Activated CD4-positive, alpha-beta T cell treated with anti-CD3 and anti-CD28 coated beads, Interleukin-2, amount 50 U/mL, for 4 hours (primary cell): ENCODE results near the gene MMADHC.

ENCODE experiments used
- DNase-seq, 2 experiments: peaks; one replicate each; pipeline ENCODE4 v3.0.0-alpha.2; 2020

The MMADHC gene

GRCh38 chr2:149544692-149545091 lies 42.9 kb downstream of the MMADHC start:
- no peak for DNase-seq

GRCh38 chr2:149543845-149544244 lies 43.7 kb downstream of the MMADHC start:
- DNase-seq: no peak

GRCh38 chr2:149540138-149540537 lies 47.4 kb downstream of the MMADHC start:
- no peak for DNase-seq

- no peak for DNase-seq
These were observed 49.3 kb downstream of the MMADHC start for GRCh38 chr2:149538138-149538833.

DNA sequence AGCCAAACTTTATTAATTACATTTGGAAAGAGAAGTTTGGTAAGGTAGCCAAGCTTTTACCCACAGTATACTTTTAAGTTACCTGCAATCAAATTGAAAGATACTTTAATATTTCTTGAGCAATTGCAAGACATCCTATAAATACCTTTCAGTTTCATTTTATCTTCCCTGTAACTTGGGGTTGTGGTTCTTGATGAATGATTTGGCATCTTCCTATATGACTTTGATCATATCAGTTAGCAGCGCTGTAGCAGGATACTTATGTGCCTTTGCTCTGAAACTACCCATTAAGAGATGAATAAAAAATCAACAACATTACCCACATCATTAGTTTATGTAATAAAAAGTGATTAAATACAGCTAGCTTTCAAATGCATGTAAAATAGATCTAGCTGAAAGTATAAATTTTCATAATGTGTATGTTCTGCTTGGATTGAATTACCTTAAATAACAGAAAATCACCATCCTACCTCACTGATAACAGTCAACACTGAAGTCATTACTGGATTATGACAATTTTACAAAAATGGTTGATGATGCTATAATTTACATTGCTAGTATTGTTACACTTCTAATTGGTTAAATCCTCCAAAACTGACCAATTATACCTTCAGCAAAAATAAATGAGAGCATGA lies 50.4 kb downstream of the MMADHC start:
- DNase-seq: no peak

GRCh38 chr2:149536649-149537048 lies 50.9 kb downstream of the MMADHC start:
- no peak for DNase-seq

GRCh38 chr2:149534674-149535073 lies 52.9 kb downstream of the MMADHC start:
- DNase-seq: no peak

- DNase-seq: no peak
These were observed 58.6 kb downstream of the MMADHC start for GRCh38 chr2:149528983-149529382.

DNA sequence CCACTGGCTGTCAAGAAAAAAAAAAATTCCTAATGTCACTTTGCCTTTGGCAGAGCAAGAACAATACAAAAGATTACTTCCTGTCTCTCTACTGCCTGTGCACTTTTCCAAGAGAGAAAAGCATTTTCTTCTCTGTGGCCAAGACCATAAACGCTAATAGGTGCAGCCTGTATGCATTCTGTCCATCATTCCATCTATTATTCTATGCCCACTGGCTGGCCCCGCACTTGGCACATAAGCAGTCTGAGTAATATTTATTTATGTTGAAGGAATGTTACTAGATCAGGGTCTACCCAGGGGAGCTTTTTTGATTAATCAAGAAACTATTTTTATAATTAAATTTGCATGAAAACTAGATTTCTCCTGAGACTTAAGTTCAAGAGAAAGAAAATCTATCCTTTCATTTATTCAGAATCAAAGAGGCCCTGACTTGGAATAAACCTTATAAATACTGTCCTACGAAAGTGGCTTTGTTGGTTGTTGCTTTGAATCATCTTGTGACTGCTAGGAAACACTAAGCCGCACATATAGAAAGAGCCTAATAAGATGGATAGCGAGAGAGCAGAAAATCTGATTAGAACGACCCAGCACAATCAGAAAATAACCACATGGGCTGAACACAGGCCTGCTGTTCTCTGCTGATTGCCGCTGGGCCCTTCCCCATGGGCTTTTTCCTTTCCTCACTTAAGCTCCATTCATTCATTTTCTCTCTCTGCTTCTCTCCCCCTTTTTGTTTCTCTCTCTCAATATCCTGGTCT lies 59.4 kb downstream of the MMADHC start:
- no peak for DNase-seq

DNA sequence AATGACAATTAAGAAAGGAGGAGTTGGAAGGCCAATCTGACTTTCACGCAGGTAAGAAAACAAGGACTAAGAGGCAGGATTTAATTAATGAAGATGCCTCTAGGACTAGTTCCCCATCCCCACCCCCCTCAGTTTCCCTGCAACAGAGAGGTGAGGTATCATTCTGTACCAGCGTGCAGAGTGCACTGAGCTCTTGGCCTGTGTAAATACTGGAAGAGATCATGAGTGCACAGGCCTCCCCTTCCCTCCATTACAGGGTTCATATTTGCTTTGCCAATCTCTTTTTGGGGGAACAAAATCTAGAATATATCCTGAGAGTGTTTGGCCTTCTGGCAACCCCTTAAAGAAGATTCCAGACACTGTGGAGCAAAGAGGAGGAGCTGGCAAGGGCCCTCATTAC lies 60.9 kb downstream of the MMADHC start:
- DNase-seq: no peak

- no peak for DNase-seq
These were observed 62.3 kb downstream of the MMADHC start for GRCh38 chr2:149525323-149525722.
